NCI-H1436 treated with DMSO at 0.1 percent for 48 hours (cell line): ENCODE data around the gene ADAM11.
"Not testable (repeated sequence)": the region's sequence is repeated elsewhere in the genome, so short reads cannot be mapped to it uniquely, and the experiment has no call there.

Experiments used
- DNase-seq: peaks from one replicate; lab custom pipeline; 2025; lab: John Stamatoyannopoulos, UW

ADAM11 gene

GRCh38 chr17:44795421-44795820 lies 36.6 kb downstream of the ADAM11 start:
- no peak for DNase-seq

- DNase-seq, result no peak
Measured at GRCh38 chr17:44795928-44796327, 37.1 kb downstream of the ADAM11 start.

GRCh38 chr17:44796731-44797130 lies 37.9 kb downstream of the ADAM11 start:
- no peak for DNase-seq

- DNase-seq, result no peak
Measured at GRCh38 chr17:44797802-44798201, 39.0 kb downstream of the ADAM11 start.

GRCh38 chr17:44798356-44798755 lies 39.6 kb downstream of the ADAM11 start:
- DNase-seq, result no peak

- DNase-seq, result no peak
Measured at GRCh38 chr17:44801880-44802279, 43.1 kb downstream of the ADAM11 start.

- DNase-seq, result no peak
Measured at GRCh38 chr17:44804302-44805089, 45.7 kb downstream of the ADAM11 start.

- no peak for DNase-seq
Measured at GRCh38 chr17:44807093-44807816, 48.5 kb downstream of the ADAM11 start.

GRCh38 chr17:44807817-44808155 lies 49.0 kb downstream of the ADAM11 start:
- DNase-seq, result no peak

- no peak for DNase-seq
Measured at GRCh38 chr17:44808156-44808555, 49.4 kb downstream of the ADAM11 start.

GRCh38 chr17:44808656-44809388 lies 50.0 kb downstream of the ADAM11 start:
- DNase-seq, result not testable (repeated sequence)

GRCh38 chr17:44812263-44812662 lies 53.5 kb downstream of the ADAM11 start:
- DNase-seq, result no peak

GRCh38 chr17:44818508-44818907 lies 59.7 kb downstream of the ADAM11 start:
- DNase-seq, result not testable (repeated sequence)

- DNase-seq, result peak; percentile 90
Measured at GRCh38 chr17:44820631-44821212, 61.9 kb downstream of the ADAM11 start.

- DNase-seq, result not testable (repeated sequence)
Measured at GRCh38 chr17:44825236-44825635, 66.4 kb downstream of the ADAM11 start.

GRCh38 chr17:44826123-44826790 lies 67.5 kb downstream of the ADAM11 start:
- no peak for DNase-seq

- no peak for DNase-seq
Measured at GRCh38 chr17:44827863-44828262, 69.1 kb downstream of the ADAM11 start.

GRCh38 chr17:44828919-44829522 lies 70.2 kb downstream of the ADAM11 start:
- DNase-seq, result no peak

GRCh38 chr17:44829523-44830358 lies 71.0 kb downstream of the ADAM11 start, which contains the start of gene GJC1:
Gene GJC1 (minus strand): TSS chr17:44830287. CDS start chr17:44805817, 24,470 bp downstream.
- no peak for DNase-seq
